ENCODE measurements around the gene ALPK3.

ALPK3 gene

GRCh38 chr15:84909782-84910181 lies 92.6 kb downstream of the ALPK3 start:
- no peak overlapping the region for H3K4me3 ChIP-seq (ENCODE audit: low read depth, low read length)
- no peak overlapping the region for H3K9ac ChIP-seq (ENCODE audit: low read depth, low read length)
- no peaks in the 10 kb centered on the region for H3K4me1 ChIP-seq (ENCODE audit: control insufficient read depth, insufficient read depth, low read length)
- H3K36me3 ChIP-seq (ENCODE audit: control insufficient read depth, insufficient read depth, low read length) = no peaks in the 10 kb centered on the region
- no peaks in the 10 kb centered on the region for H3K9me3 ChIP-seq (ENCODE audit: control insufficient read depth, insufficient read depth, low read length)
- H3K27me3 ChIP-seq (ENCODE audit: control insufficient read depth, insufficient read depth, low read length) = no peaks in the 10 kb centered on the region

- Histone ChIP-seq H3K4me1 (ENCODE audit: control insufficient read depth, insufficient read depth, low read length) (no peaks in the 10 kb centered on the region), H3K9ac (ENCODE audit: low read depth, low read length) (no peak overlapping the region), H3K27me3 (ENCODE audit: control insufficient read depth, insufficient read depth, low read length) (no peaks in the 10 kb centered on the region), H3K9me3 (ENCODE audit: control insufficient read depth, insufficient read depth, low read length) (no peaks in the 10 kb centered on the region), H3K4me3 (ENCODE audit: low read depth, low read length) (no peak overlapping the region), H3K36me3 (ENCODE audit: control insufficient read depth, insufficient read depth, low read length) (no peaks in the 10 kb centered on the region)
Measured at GRCh38 chr15:84910928-84911623, 93.9 kb downstream of the ALPK3 start.

GRCh38 chr15:84911879-84912660 lies 94.9 kb downstream of the ALPK3 start:
- H3K9me3 ChIP-seq (ENCODE audit: control insufficient read depth, insufficient read depth, low read length) = no peaks in the 10 kb centered on the region
- H3K27me3 ChIP-seq (ENCODE audit: control insufficient read depth, insufficient read depth, low read length) = no peaks in the 10 kb centered on the region
- H3K4me1 ChIP-seq (ENCODE audit: control insufficient read depth, insufficient read depth, low read length) = no peaks in the 10 kb centered on the region
- H3K36me3 ChIP-seq (ENCODE audit: control insufficient read depth, insufficient read depth, low read length) = no peaks in the 10 kb centered on the region
- H3K9ac ChIP-seq (ENCODE audit: low read depth, low read length) = no peak overlapping the region
- H3K4me3 ChIP-seq (ENCODE audit: low read depth, low read length) = no peak overlapping the region

GRCh38 chr15:84913360-84913723 lies 96.2 kb downstream of the ALPK3 start:
- no peaks in the 10 kb centered on the region for H3K4me1 ChIP-seq (ENCODE audit: control insufficient read depth, insufficient read depth, low read length)
- no peaks in the 10 kb centered on the region for H3K9me3 ChIP-seq (ENCODE audit: control insufficient read depth, insufficient read depth, low read length)
- H3K27me3 ChIP-seq (ENCODE audit: control insufficient read depth, insufficient read depth, low read length) = no peaks in the 10 kb centered on the region
- no peak overlapping the region for H3K9ac ChIP-seq (ENCODE audit: low read depth, low read length)
- H3K4me3 ChIP-seq (ENCODE audit: low read depth, low read length) = no peak overlapping the region
- H3K36me3 ChIP-seq (ENCODE audit: control insufficient read depth, insufficient read depth, low read length) = no peaks in the 10 kb centered on the region

GRCh38 chr15:84914351-84914750 lies 97.2 kb downstream of the ALPK3 start:
- Histone ChIP-seq H3K9ac (ENCODE audit: low read depth, low read length) (no peak overlapping the region), H3K4me3 (ENCODE audit: low read depth, low read length) (no peak overlapping the region), H3K27me3 (ENCODE audit: control insufficient read depth, insufficient read depth, low read length) (no peaks in the 10 kb centered on the region), H3K4me1 (ENCODE audit: control insufficient read depth, insufficient read depth, low read length) (no peaks in the 10 kb centered on the region), H3K9me3 (ENCODE audit: control insufficient read depth, insufficient read depth, low read length) (no peaks in the 10 kb centered on the region), H3K36me3 (ENCODE audit: control insufficient read depth, insufficient read depth, low read length) (no peaks in the 10 kb centered on the region)

GRCh38 chr15:84914909-84915605 lies 97.9 kb downstream of the ALPK3 start:
- Histone ChIP-seq H3K36me3 (ENCODE audit: control insufficient read depth, insufficient read depth, low read length) (no peaks in the 10 kb centered on the region), H3K4me3 (ENCODE audit: low read depth, low read length) (no peak overlapping the region), H3K9ac (ENCODE audit: low read depth, low read length) (peak overlapping the region; percentile 20), H3K4me1 (ENCODE audit: control insufficient read depth, insufficient read depth, low read length) (no peaks in the 10 kb centered on the region), H3K27me3 (ENCODE audit: control insufficient read depth, insufficient read depth, low read length) (no peaks in the 10 kb centered on the region), H3K9me3 (ENCODE audit: control insufficient read depth, insufficient read depth, low read length) (no peaks in the 10 kb centered on the region)

GRCh38 chr15:84915606-84915958 lies 98.4 kb downstream of the ALPK3 start:
- no peaks in the 10 kb centered on the region for H3K36me3 ChIP-seq (ENCODE audit: control insufficient read depth, insufficient read depth, low read length)
- no peak overlapping the region for H3K9ac ChIP-seq (ENCODE audit: low read depth, low read length)
- no peaks in the 10 kb centered on the region for H3K4me1 ChIP-seq (ENCODE audit: control insufficient read depth, insufficient read depth, low read length)
- no peaks in the 10 kb centered on the region for H3K9me3 ChIP-seq (ENCODE audit: control insufficient read depth, insufficient read depth, low read length)
- H3K4me3 ChIP-seq (ENCODE audit: low read depth, low read length) = no peak overlapping the region
- no peaks in the 10 kb centered on the region for H3K27me3 ChIP-seq (ENCODE audit: control insufficient read depth, insufficient read depth, low read length)

- Histone ChIP-seq H3K4me3 (ENCODE audit: low read depth, low read length) (no peak overlapping the region), H3K4me1 (ENCODE audit: control insufficient read depth, insufficient read depth, low read length) (no peaks in the 10 kb centered on the region), H3K9me3 (ENCODE audit: control insufficient read depth, insufficient read depth, low read length) (no peaks in the 10 kb centered on the region), H3K27me3 (ENCODE audit: control insufficient read depth, insufficient read depth, low read length) (no peaks in the 10 kb centered on the region), H3K36me3 (ENCODE audit: control insufficient read depth, insufficient read depth, low read length) (no peaks in the 10 kb centered on the region), H3K9ac (ENCODE audit: low read depth, low read length) (no peak overlapping the region)
Measured at GRCh38 chr15:84917452-84917851, 100.3 kb downstream of the ALPK3 start.

GRCh38 chr15:84919106-84919667 lies 102.0 kb downstream of the ALPK3 start:
- no peaks in the 10 kb centered on the region for H3K4me1 ChIP-seq (ENCODE audit: control insufficient read depth, insufficient read depth, low read length)
- no peaks in the 10 kb centered on the region for H3K36me3 ChIP-seq (ENCODE audit: control insufficient read depth, insufficient read depth, low read length)
- H3K9ac ChIP-seq (ENCODE audit: low read depth, low read length) = no peak overlapping the region
- H3K27me3 ChIP-seq (ENCODE audit: control insufficient read depth, insufficient read depth, low read length) = no peaks in the 10 kb centered on the region
- H3K4me3 ChIP-seq (ENCODE audit: low read depth, low read length) = no peak overlapping the region
- H3K9me3 ChIP-seq (ENCODE audit: control insufficient read depth, insufficient read depth, low read length) = no peaks in the 10 kb centered on the region

- H3K9me3 ChIP-seq (ENCODE audit: control insufficient read depth, insufficient read depth, low read length) = no peaks in the 10 kb centered on the region
- no peak overlapping the region for H3K9ac ChIP-seq (ENCODE audit: low read depth, low read length)
- no peaks in the 10 kb centered on the region for H3K36me3 ChIP-seq (ENCODE audit: control insufficient read depth, insufficient read depth, low read length)
Measured at GRCh38 chr15:84921121-84921520, 104.0 kb downstream of the ALPK3 start.

GRCh38 chr15:84922530-84922929 lies 105.4 kb downstream of the ALPK3 start:
- Histone ChIP-seq H3K4me1 (ENCODE audit: control insufficient read depth, insufficient read depth, low read length) (peaks cover 2% of the 10 kb centered on the region), H3K9ac (ENCODE audit: low read depth, low read length) (no peak overlapping the region), H3K9me3 (ENCODE audit: control insufficient read depth, insufficient read depth, low read length) (no peaks in the 10 kb centered on the region), H3K36me3 (ENCODE audit: control insufficient read depth, insufficient read depth, low read length) (no peaks in the 10 kb centered on the region), H3K27me3 (ENCODE audit: control insufficient read depth, insufficient read depth, low read length) (no peaks in the 10 kb centered on the region), H3K4me3 (ENCODE audit: low read depth, low read length) (no peak overlapping the region)

More at GRCh38 chr15:84921121-84921520, 104.0 kb downstream of the ALPK3 start:
- H3K4me1 ChIP-seq (ENCODE audit: control insufficient read depth, insufficient read depth, low read length) = no peaks in the 10 kb centered on the region
- no peak overlapping the region for H3K4me3 ChIP-seq (ENCODE audit: low read depth, low read length)
- no peaks in the 10 kb centered on the region for H3K27me3 ChIP-seq (ENCODE audit: control insufficient read depth, insufficient read depth, low read length)

Data from iPS-15b (cell line).